Measurements from ENCODE around the gene RGP1. TPM values are rescaled to one million over a fixed set of nuclear protein-coding genes. Genes with fewer than 3 reads are reported as not detected.

Gene RGP1
- total RNA-seq, 1 donor from 2014 or later = 34.9 TPM

DNA sequence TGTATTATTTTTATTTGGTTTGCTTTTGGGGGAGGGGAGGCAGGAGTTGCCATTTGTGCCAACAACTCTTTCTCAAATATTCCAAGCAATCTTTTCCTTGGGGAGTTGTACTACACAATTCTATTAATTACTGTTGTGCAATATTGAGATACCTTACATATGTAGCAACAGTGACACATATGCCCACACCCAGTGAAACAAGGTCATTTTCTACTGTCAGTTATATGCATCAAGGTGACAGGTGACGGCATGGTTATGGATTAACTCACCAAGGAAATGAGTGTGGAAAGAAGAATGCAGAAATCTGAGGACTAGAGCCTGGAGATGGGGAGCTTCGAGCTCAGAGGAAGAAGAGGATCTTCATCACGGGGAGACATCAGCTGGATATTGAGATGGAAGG, 22.9 kb downstream of the RGP1 start:
- Mint-ChIP-seq H3K9me3 (no peaks in the 10 kb centered on the region), H3K4me3 (no peak overlapping the region), H3K36me3 (ENCODE audit: low read depth) (no peaks in the 10 kb centered on the region), H3K27ac (ENCODE audit: unreplicated experiment) (no peak overlapping the region), H3K4me1 (peaks cover 15% of the 10 kb centered on the region), H3K27me3 (ENCODE audit: low read depth) (no peaks in the 10 kb centered on the region)
- TF ChIP-seq, protein P1, sequence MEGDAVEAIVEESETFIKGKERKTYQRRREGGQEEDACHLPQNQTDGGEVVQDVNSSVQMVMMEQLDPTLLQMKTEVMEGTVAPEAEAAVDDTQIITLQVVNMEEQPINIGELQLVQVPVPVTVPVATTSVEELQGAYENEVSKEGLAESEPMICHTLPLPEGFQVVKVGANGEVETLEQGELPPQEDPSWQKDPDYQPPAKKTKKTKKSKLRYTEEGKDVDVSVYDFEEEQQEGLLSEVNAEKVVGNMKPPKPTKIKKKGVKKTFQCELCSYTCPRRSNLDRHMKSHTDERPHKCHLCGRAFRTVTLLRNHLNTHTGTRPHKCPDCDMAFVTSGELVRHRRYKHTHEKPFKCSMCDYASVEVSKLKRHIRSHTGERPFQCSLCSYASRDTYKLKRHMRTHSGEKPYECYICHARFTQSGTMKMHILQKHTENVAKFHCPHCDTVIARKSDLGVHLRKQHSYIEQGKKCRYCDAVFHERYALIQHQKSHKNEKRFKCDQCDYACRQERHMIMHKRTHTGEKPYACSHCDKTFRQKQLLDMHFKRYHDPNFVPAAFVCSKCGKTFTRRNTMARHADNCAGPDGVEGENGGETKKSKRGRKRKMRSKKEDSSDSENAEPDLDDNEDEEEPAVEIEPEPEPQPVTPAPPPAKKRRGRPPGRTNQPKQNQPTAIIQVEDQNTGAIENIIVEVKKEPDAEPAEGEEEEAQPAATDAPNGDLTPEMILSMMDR (conservative IDR thresholded peaks at IDR 0.05) = no peak
- DNase-seq (ENCODE audit: low read depth, low spot score) = no peak

DNA sequence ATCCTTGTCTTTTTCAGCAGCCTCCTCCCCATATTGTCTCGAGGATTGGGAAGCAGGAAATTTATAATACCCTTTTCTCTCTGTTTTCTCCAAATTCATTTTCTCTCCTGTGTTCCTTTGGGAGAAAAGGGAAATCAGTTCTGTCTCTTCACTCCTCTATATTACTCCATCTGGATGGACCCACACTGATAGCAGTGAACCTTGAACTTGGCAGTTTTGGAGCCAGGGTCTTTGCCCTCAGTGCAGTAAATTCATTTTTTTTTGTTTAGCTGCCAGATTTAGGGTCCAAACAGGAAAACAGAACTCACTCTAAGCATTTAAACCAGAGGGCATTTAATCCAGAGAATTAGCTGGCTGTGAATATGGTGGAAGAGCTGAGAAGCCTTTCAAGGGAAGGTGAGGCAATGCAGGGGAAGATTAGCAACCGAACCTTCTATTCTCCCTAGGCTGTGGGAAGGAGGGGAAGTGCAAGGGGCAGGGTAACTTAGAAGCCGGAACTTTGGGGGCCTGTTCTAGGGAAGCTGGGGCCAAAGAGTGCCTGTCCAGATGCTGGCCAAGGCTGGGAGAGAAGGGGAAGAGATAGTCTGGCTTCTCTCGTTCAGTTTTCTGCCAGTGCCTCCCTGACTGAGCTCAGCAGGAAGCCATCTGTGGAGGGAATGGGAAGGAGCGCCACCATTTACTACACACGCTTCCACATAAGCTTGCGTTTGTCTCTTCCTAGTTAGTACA, 26.0 kb downstream of the RGP1 start:
- DNase-seq (ENCODE audit: low read depth, low spot score) = no peak
- Mint-ChIP-seq H3K27ac (ENCODE audit: unreplicated experiment) (no peak overlapping the region), H3K4me3 (no peak overlapping the region), H3K36me3 (ENCODE audit: low read depth) (no peaks in the 10 kb centered on the region), H3K9me3 (no peaks in the 10 kb centered on the region), H3K4me1 (peaks cover 15% of the 10 kb centered on the region), H3K27me3 (ENCODE audit: low read depth) (no peaks in the 10 kb centered on the region)
- TF ChIP-seq, protein P1 (conservative IDR thresholded peaks at IDR 0.05) = no peak

DNA sequence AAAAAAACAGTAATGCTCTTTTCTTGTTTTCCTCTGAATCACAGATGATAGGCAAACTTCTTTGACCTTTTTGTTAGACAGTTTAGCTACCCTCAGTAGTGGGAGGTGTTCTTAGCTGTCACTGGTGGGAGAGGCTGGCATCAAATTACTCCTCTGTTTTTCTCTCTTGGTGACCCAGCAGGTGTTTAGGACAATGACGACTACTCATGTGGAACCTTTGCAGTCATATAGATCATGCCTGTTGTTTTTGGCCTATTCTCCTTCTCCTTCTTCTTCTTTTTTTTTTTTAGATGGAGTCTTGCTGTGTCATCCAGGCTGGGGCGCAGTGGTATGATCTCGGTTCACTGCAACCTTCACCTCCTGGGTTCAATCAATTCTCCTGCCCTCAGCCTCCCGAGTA, 26.9 kb downstream of the RGP1 start:
- Mint-ChIP-seq H3K27me3 (ENCODE audit: low read depth) (no peaks in the 10 kb centered on the region), H3K36me3 (ENCODE audit: low read depth) (no peaks in the 10 kb centered on the region), H3K4me1 (peaks cover 15% of the 10 kb centered on the region), H3K27ac (ENCODE audit: unreplicated experiment) (no peak overlapping the region), H3K4me3 (no peak overlapping the region), H3K9me3 (no peaks in the 10 kb centered on the region)
- TF ChIP-seq, protein P1 (conservative IDR thresholded peaks at IDR 0.05) = no peak
- no peak for DNase-seq (ENCODE audit: low read depth, low spot score)

DNA sequence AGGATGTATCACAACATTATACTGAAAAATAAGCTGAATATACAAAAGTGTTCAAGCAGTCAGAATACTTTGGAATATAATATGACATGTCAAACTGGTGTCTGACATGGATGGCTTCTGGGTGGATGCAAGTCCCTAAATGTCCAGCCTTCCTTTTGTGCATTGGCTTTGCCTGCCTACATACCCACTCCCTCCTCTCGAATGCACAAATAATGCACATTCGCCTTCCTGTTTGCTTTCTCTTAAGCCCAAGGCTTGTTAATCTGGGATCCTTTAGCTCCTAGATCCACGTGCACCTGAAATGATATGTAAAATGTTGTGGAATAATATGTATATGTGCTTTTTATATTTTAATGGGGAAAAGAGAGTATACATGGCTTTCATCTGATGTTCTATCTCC, 29.4 kb downstream of the RGP1 start:
- no peak for DNase-seq (ENCODE audit: low read depth, low spot score)
- TF ChIP-seq, protein P1 (conservative IDR thresholded peaks at IDR 0.05) = no peak
- Mint-ChIP-seq H3K27me3 (ENCODE audit: low read depth) (no peaks in the 10 kb centered on the region), H3K4me1 (peaks cover 15% of the 10 kb centered on the region), H3K9me3 (no peaks in the 10 kb centered on the region), H3K36me3 (ENCODE audit: low read depth) (peaks cover 3% of the 10 kb centered on the region), H3K4me3 (no peak overlapping the region), H3K27ac (ENCODE audit: unreplicated experiment) (no peak overlapping the region)

DNA sequence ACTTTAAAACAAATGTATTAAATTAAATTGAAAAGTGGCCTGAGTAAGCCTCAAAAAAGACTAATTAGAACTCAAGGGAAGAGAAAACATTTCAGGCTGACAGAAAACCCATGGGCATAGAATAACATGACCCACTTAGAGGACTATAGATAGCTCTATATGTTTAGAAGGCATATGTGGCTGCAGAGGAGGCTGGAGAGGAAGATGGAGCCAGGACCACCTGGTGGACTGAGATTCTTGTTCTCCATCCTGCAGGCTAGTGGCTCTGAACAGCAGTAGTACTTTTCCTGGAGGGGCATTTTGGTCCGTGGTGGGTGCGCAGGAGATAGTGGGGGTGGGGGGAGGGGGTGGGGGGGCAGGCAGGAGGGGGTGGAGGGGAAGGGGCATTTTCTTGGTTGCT, 32.0 kb downstream of the RGP1 start:
- no peak overlapping the region for H3K27ac Mint-ChIP-seq (ENCODE audit: unreplicated experiment)
- H3K9me3 Mint-ChIP-seq = no peaks in the 10 kb centered on the region
- H3K4me3 Mint-ChIP-seq = no peak overlapping the region
- no peak for DNase-seq (ENCODE audit: low read depth, low spot score)
- H3K27me3 Mint-ChIP-seq (ENCODE audit: low read depth) = no peaks in the 10 kb centered on the region
- H3K36me3 Mint-ChIP-seq (ENCODE audit: low read depth) = peaks cover 11% of the 10 kb centered on the region
- TF ChIP-seq, protein P1 (conservative IDR thresholded peaks at IDR 0.05) = no peak
- peaks cover 2% of the 10 kb centered on the region for H3K4me1 Mint-ChIP-seq
